CD4-positive, alpha-beta T cell (primary cell): ENCODE measurements around the gene ZDHHC18. TPM values are rescaled to one million over a fixed set of nuclear protein-coding genes. Genes with fewer than 3 reads are reported as not detected.

ENCODE experiments used
- ATAC-seq: fragments of 200-7000 bp; cut with Tn5 transposase; one replicate; pipeline ENCODE4 v1.10.0; 2022; ENCODE audit warnings: mild to moderate bottlenecking; ENCODE audit not compliant: poor library complexity
- CTCF ChIA-PET: fragments of 350-600 bp; sonication (Branson Sonifier 250); formaldehyde crosslinking; loops from one replicate; lab custom pipeline; 2021; ENCODE audit warnings: antibody characterized with exemption, inconsistent platforms; lab: Charles Lee
- POLR2A ChIA-PET: fragments of 350-600 bp; sonication (Branson Sonifier 250); formaldehyde crosslinking; loops from one replicate; lab custom pipeline; 2021; ENCODE audit warnings: antibody characterized with exemption, inconsistent platforms; lab: Charles Lee
- DNase-seq, 14 experiments: peaks; one replicate each; pipeline ENCODE4 v3.0.0-alpha.2; 2013 to 2020; ENCODE audit warnings: mixed read lengths in 2 of 14
- H3K27ac ChIP-seq, 2 donors: one replicate each; pipeline versions ENCODE4 v1.5.1 to v1.7.0; 2013; ENCODE audit warnings: low read length in 2 of 2, low read depth in 1 of 2, mild to moderate bottlenecking in 1 of 2
- H3K27me3 ChIP-seq, 2 experiments: 1 replicate in 1 of 2; 2 replicates in 1 of 2; pipeline versions ENCODE4 v1.6.1 to v1.7.0; 2013; ENCODE audit warnings: low read length in 2 of 2, control low read depth in 1 of 2, mild to moderate bottlenecking in 1 of 2, moderate library complexity in 1 of 2; ENCODE audit not compliant: insufficient read depth in 2 of 2, control insufficient read depth in 1 of 2
- H3K36me3 ChIP-seq: one replicate; pipeline ENCODE4 v1.6.1; 2013; ENCODE audit warnings: low read length, control low read depth; ENCODE audit not compliant: insufficient read depth
- H3K4me1 ChIP-seq: one replicate; pipeline ENCODE4 v1.6.1; 2013; ENCODE audit warnings: low read length, control low read depth; ENCODE audit not compliant: insufficient read depth
- H3K4me3 ChIP-seq: one replicate; pipeline ENCODE4 v1.5.1; 2013; ENCODE audit warnings: mild to moderate bottlenecking, low read length, moderate library complexity
- H3K9me3 ChIP-seq, 2 experiments: 1 replicate in 1 of 2; 2 replicates in 1 of 2; pipeline versions ENCODE4 v1.6.1 to v1.7.0; 2013; ENCODE audit warnings: low read length in 2 of 2, mild to moderate bottlenecking in 2 of 2, control low read depth in 1 of 2, moderate library complexity in 1 of 2; ENCODE audit not compliant: control insufficient read depth in 1 of 2, insufficient read depth in 1 of 2
- H3K27ac Mint-ChIP-seq: one replicate; pipeline ENCODE4 v1.8.0; 2020; ENCODE audit warnings: mixed read lengths
- H3K27me3 Mint-ChIP-seq: one replicate; pipeline ENCODE4 v1.8.0; 2021; ENCODE audit warnings: mixed read lengths
- H3K36me3 Mint-ChIP-seq: one replicate; pipeline ENCODE4 v1.8.0; 2021; ENCODE audit warnings: low read depth, mixed read lengths
- H3K4me1 Mint-ChIP-seq: one replicate; pipeline ENCODE4 v1.8.0; 2021; ENCODE audit warnings: low read depth, mixed read lengths
- H3K4me3 Mint-ChIP-seq: one replicate; pipeline ENCODE4 v1.8.0; 2020; ENCODE audit warnings: mild to moderate bottlenecking, mixed read lengths
- H3K9me3 Mint-ChIP-seq: one replicate; pipeline ENCODE4 v1.8.0; 2020; ENCODE audit warnings: mixed read lengths
- CTCF ChIP-seq: fragments of 200-600 bp; IDR thresholded peaks from one replicate; pipeline ENCODE4 v1.8.0; 2022; ENCODE audit warnings: antibody characterized with exemption, mild to moderate bottlenecking
- intact Hi-C, 2 experiments: fragments of 100-400 bp; cut with DNase I in 1 of 2; cut with micrococcal nuclease in 1 of 2; formaldehyde crosslinking; loops; one replicate each; pipeline versions ENCODE4 v1.15.1 to v1.9.0; 2023 to 2025; cut with DNase I, micrococcal nuclease
- total RNA-seq, 174 experiments: library from RNA in 2 of 174; stranded (reverse) in 2 of 174; gene quantifications; one replicate each; pipeline ENCODE4 v1.2.3 and lab custom pipeline; 2021 to 2026

The ZDHHC18 gene
- total RNA-seq, 2 experiments from 2014 or later: 46.2 to 48.0 TPM

- ChIA-PET POLR2A (no interaction called here), CTCF (no interaction called here)
- H3K9me3 ChIP-seq: no peaks in the 10 kb centered on the region
- Mint-ChIP-seq H3K4me3 (no peak overlapping the region), H3K27ac (no peak overlapping the region), H3K9me3 (no peaks in the 10 kb centered on the region), H3K27me3 (no peaks in the 10 kb centered on the region), H3K4me1 (peaks cover 9% of the 10 kb centered on the region), H3K36me3 (peaks cover 57% of the 10 kb centered on the region)
- no peak for ATAC-seq
- no peak overlapping the region for H3K27ac ChIP-seq
- H3K27me3 ChIP-seq: no peaks in the 10 kb centered on the region
- DNase-seq: no peak
- peaks cover 57% of the 10 kb centered on the region for H3K36me3 ChIP-seq
- intact Hi-C loops: no loop called here
- no peak for TF ChIP-seq CTCF
- H3K4me1 ChIP-seq: no peaks in the 10 kb centered on the region
- no peak overlapping the region for H3K4me3 ChIP-seq
Measured at GRCh38 chr1:26856604-26857469, 30.3 kb downstream of the ZDHHC18 start.

DNA sequence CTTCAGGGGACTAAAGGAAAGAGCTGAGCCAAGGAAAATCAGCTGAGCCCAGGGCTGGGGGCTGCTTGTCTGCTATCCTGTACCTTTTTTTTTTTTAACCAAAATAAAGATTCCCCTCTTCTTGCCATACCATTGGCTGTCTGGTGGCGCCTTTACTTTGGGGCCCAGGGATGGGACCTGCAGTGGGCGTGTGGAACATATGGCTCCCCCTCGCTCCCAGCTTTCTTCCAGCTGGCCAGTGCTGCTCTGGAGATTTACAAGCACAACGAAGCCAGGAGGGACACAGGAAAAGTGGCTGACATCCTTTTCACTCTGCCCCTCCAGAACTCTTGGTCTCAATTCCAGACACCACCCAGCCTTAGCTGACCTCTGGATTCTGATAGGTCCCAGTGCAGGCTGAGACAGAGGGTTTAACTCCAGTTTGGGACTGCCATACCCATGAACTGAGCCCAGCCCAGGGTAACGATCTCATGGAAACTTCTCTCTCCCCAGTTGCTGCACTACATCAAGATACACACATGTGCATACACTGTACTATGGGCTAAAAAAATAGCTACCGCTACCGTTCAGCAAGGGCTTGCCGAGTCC lies 31.1 kb downstream of the ZDHHC18 start:
- Mint-ChIP-seq H3K9me3 (no peaks in the 10 kb centered on the region), H3K36me3 (peaks cover 50% of the 10 kb centered on the region), H3K27me3 (no peaks in the 10 kb centered on the region), H3K27ac (no peak overlapping the region), H3K4me3 (no peak overlapping the region), H3K4me1 (peaks cover 11% of the 10 kb centered on the region)
- H3K4me1 ChIP-seq: peaks cover 6% of the 10 kb centered on the region
- no peak overlapping the region for H3K4me3 ChIP-seq
- no peak overlapping the region for H3K27ac ChIP-seq
- DNase-seq (no peak), ATAC-seq (no peak)
- no peaks in the 10 kb centered on the region for H3K9me3 ChIP-seq
- ChIA-PET CTCF (interaction anchor here (1.0 kb wide), 1 partner anchor 30 kb away, joined by 3 read pairs; no protein-coding TSS in a partner anchor), POLR2A (interaction anchor here (1.1 kb wide), 1 partner anchor 37 kb away, joined by 3 read pairs; no protein-coding TSS in a partner anchor)
- intact Hi-C loops: no loop called here
- peaks cover 49% of the 10 kb centered on the region for H3K36me3 ChIP-seq
- no peak for TF ChIP-seq CTCF
- H3K27me3 ChIP-seq: no peaks in the 10 kb centered on the region

DNA sequence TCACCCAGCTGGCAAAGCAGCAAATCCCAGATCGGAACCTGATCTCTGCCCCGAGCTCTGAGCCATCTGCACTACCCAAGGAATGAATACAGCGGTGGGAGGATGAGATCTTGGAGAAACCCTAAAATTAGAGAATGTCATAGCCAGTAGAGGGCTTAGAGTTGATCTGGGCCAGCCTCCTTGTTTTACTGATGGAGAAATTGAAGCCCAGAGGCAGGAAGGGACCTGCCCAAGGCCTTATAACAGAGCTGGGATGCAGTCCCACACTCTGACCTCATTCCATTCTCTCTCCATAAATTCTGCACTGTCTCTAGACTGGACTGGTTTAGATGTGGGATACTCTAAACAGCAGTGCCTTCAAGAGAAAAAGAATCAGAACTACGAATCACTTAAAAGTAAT lies 31.7 kb downstream of the ZDHHC18 start:
- no peaks in the 10 kb centered on the region for H3K9me3 Mint-ChIP-seq
- no peaks in the 10 kb centered on the region for H3K9me3 ChIP-seq
- H3K27me3 ChIP-seq: no peaks in the 10 kb centered on the region
- intact Hi-C loops: no loop called here
- no peak for ATAC-seq
- H3K27ac ChIP-seq: no peak overlapping the region
- no peak for TF ChIP-seq CTCF
- no peaks in the 10 kb centered on the region for H3K27me3 Mint-ChIP-seq
- H3K4me3 ChIP-seq: no peak overlapping the region
- no peak overlapping the region for H3K4me3 Mint-ChIP-seq
- H3K4me1 ChIP-seq: peaks cover 12% of the 10 kb centered on the region
- peaks cover 44% of the 10 kb centered on the region for H3K36me3 ChIP-seq
- H3K27ac Mint-ChIP-seq: no peak overlapping the region
- H3K4me1 Mint-ChIP-seq: peaks cover 12% of the 10 kb centered on the region
- peaks cover 44% of the 10 kb centered on the region for H3K36me3 Mint-ChIP-seq
- DNase-seq: no peak
- ChIA-PET CTCF (interaction anchor here (0.6 to 1.0 kb wide), 4 partner anchors 19 to 32 kb away, joined by 3 read pairs; partner anchors contain the start of gene ZDHHC18), POLR2A (interaction anchor here (1.1 kb wide), 1 partner anchor 37 kb away, joined by 3 read pairs; no protein-coding TSS in a partner anchor)
